Sciatic nerve (tissue), 2 donors: Measurements from ENCODE around the gene DHX57. TPM values are rescaled to one million over a fixed set of nuclear protein-coding genes. Genes with fewer than 3 reads are reported as not detected.
"Not testable (repeated sequence)": the region's sequence is repeated elsewhere in the genome, so short reads cannot be mapped to it uniquely, and the experiment has no call there.

Experiments
- ATAC-seq: fragments of 200-7000 bp; cut with Tn5 transposase; one replicate; pipeline ENCODE4 v1.9.1; 2020; ENCODE audit warnings: mild to moderate bottlenecking, moderate library complexity
- DNase-seq: peaks from one replicate; pipeline ENCODE4 v3.0.0-alpha.2; 2020; ENCODE audit warnings: low spot score
- intact Hi-C: fragments of 100-400 bp; cut with DNase I; formaldehyde crosslinking; loops from one replicate; pipeline ENCODE4 v1.14.2; 2022
- total RNA-seq: library from RNA; stranded (reverse); fragmentation: NEBNext Ultra II Directional; extraction: Animal tissue kit (Norgen Biotek cat#: 25700); gene quantifications from one replicate; pipeline ENCODE4 v1.2.1, GENCODE V29; 2021
- donor health status: DM: no; HTN: no; CAD: no.
- donor health status: DM: no; HTN: no; CAD: no.

The DHX57 gene
- total RNA-seq, 1 donor from 2014 or later: 19.8 TPM

- intact Hi-C loops: no loop called here
- DNase-seq (no peak), ATAC-seq (no peak)
Observed at GRCh38 chr2:38771632-38772031, 104.1 kb downstream of the DHX57 start.

GRCh38 chr2:38765551-38765950 lies 110.2 kb downstream of the DHX57 start:
- no peak for DNase-seq
- no peak for ATAC-seq
- intact Hi-C loops: no loop called here

GRCh38 chr2:38765149-38765548 lies 110.6 kb downstream of the DHX57 start:
- DNase-seq (no peak), ATAC-seq (no peak)
- intact Hi-C loops: no loop called here

- no peak for ATAC-seq
- intact Hi-C loops: no loop called here
- DNase-seq: no peak
Observed at GRCh38 chr2:38763728-38764127, 112.0 kb downstream of the DHX57 start.

- ATAC-seq: no peak
- intact Hi-C loops: no loop called here
- no peak for DNase-seq
Observed at GRCh38 chr2:38763228-38763627, 112.5 kb downstream of the DHX57 start.

- DNase-seq, ATAC-seq, intact Hi-C loops: not testable (repeated sequence)
Observed at GRCh38 chr2:38755891-38756290, 119.8 kb downstream of the DHX57 start.

- DNase-seq (no peak), ATAC-seq (no peak)
- intact Hi-C loops: no loop called here
Observed at GRCh38 chr2:38754506-38754905, 121.2 kb downstream of the DHX57 start.

- intact Hi-C loops: no loop called here
- DNase-seq (no peak), ATAC-seq (no peak)
Observed at GRCh38 chr2:38754049-38754448, 121.7 kb downstream of the DHX57 start.

GRCh38 chr2:38751596-38752410 lies 123.9 kb downstream of the DHX57 start:
- no peak for ATAC-seq
- intact Hi-C loops: no loop called here
- DNase-seq: no peak

GRCh38 chr2:38750891-38751595 lies 124.7 kb downstream of the DHX57 start, which contains the start of gene SRSF7:
SRSF7 (minus strand) TSS chr2:38751361; CDS start chr2:38751256, 105 bp downstream.
- intact Hi-C loops: no loop called here
- DNase-seq: peak; percentile 99
- ATAC-seq: peak; percentile 96

GRCh38 chr2:38750011-38750890 lies 125.5 kb downstream of the DHX57 start:
- peak; percentile 70 for ATAC-seq
- DNase-seq: peak; percentile 76
- intact Hi-C loops: no loop called here

GRCh38 chr2:38748943-38749804 lies 126.6 kb downstream of the DHX57 start:
- no peak for DNase-seq
- no peak for ATAC-seq
- intact Hi-C loops: no loop called here

- intact Hi-C loops: no loop called here
- ATAC-seq (no peak), DNase-seq (no peak)
Observed at GRCh38 chr2:38748391-38748790, 127.3 kb downstream of the DHX57 start.

GRCh38 chr2:38747819-38748218 lies 127.9 kb downstream of the DHX57 start:
- DNase-seq: no peak
- intact Hi-C loops: no loop called here
- ATAC-seq: no peak

Other genes with a start within 250 kb of the DHX57 start
- 14.6 TPM for gene GALM, start 209.8 kb downstream of the DHX57 start, total RNA-seq
- gene SRSF7, start 124.6 kb downstream of the DHX57 start, total RNA-seq: 121 TPM
- 9.6 TPM for gene GEMIN6, start 97.7 kb downstream of the DHX57 start, total RNA-seq
- 13.0 TPM for gene MORN2, start within 50 bp of the DHX57 start, total RNA-seq
- 4.0 TPM for gene ARHGEF33, start 13.9 kb upstream of the DHX57 start, total RNA-seq
- 53.9 TPM for gene SOS1, start 245.1 kb upstream of the DHX57 start, total RNA-seq